ENCODE measurements around the gene RIPOR1.
"Not testable (repeated sequence)": the region's sequence is repeated elsewhere in the genome, so short reads cannot be mapped to it uniquely, and the experiment has no call there.

RIPOR1 gene

GRCh38 chr16:67528222-67528869, at the start of gene RIPOR1:
TSS of gene RIPOR1 (plus strand) at chr16:67528829. CDS start at chr16:67538447, 9,618 bp downstream.
- no peak for DNase-seq

- DNase-seq, result peak; percentile 81
Observed at GRCh38 chr16:67480833-67481560, 47.6 kb upstream of the RIPOR1 start, which contains the start of gene ATP6V0D1. TSS of gene ATP6V0D1 (minus strand) at chr16:67481157. CDS start at chr16:67481086, 71 bp downstream.

GRCh38 chr16:67481561-67482232, 46.9 kb upstream of the RIPOR1 start:
- no peak for DNase-seq

- no peak for DNase-seq
Observed at GRCh38 chr16:67482233-67482924, 46.2 kb upstream of the RIPOR1 start.

GRCh38 chr16:67483150-67483549, 45.5 kb upstream of the RIPOR1 start, which contains the start of gene AGRP:
TSS of gene AGRP (minus strand) at chr16:67483547. CDS start at chr16:67483398, 149 bp downstream.
- DNase-seq, result no peak

- no peak for DNase-seq
Observed at GRCh38 chr16:67483731-67484525, 44.7 kb upstream of the RIPOR1 start.

- DNase-seq, result no peak
Observed at GRCh38 chr16:67486805-67487204, 41.8 kb upstream of the RIPOR1 start.

GRCh38 chr16:67487561-67487960, 41.1 kb upstream of the RIPOR1 start:
- DNase-seq, result not testable (repeated sequence)

GRCh38 chr16:67489401-67490083, 39.1 kb upstream of the RIPOR1 start:
- DNase-seq, result no peak

- DNase-seq, result no peak
Observed at GRCh38 chr16:67490335-67491096, 38.1 kb upstream of the RIPOR1 start.

GRCh38 chr16:67499106-67499505, 29.5 kb upstream of the RIPOR1 start:
- no peak for DNase-seq

GRCh38 chr16:67504031-67505021, 24.3 kb upstream of the RIPOR1 start:
- no peak for DNase-seq

- DNase-seq, result no peak
Observed at GRCh38 chr16:67506468-67506867, 22.2 kb upstream of the RIPOR1 start.

GRCh38 chr16:67509016-67509415, 19.6 kb upstream of the RIPOR1 start:
- DNase-seq, result no peak

GRCh38 chr16:67513892-67514291, 14.7 kb upstream of the RIPOR1 start:
- DNase-seq, result not testable (repeated sequence)

- no peak for DNase-seq
Observed at GRCh38 chr16:67514382-67514828, 14.2 kb upstream of the RIPOR1 start.

GRCh38 chr16:67516296-67517154, 12.1 kb upstream of the RIPOR1 start:
- DNase-seq, result no peak

GRCh38 chr16:67517155-67517445, 11.5 kb upstream of the RIPOR1 start:
- no peak for DNase-seq
